Embryonic facial prominence (tissue), 1 donor: ENCODE results near the gene SHC2.
"Not testable (repeated sequence)": the region's sequence is repeated elsewhere in the genome, so short reads cannot be mapped to it uniquely, and the experiment has no call there.

Experiments used
- DNase-seq: peaks from one replicate; pipeline ENCODE4 v3.0.0-alpha.2; 2016; ENCODE audit errors: extremely low spot score

The SHC2 gene

GRCh38 chr19:389935-390289 is 70.9 kb downstream of the SHC2 start:
- no peak for DNase-seq

DNA sequence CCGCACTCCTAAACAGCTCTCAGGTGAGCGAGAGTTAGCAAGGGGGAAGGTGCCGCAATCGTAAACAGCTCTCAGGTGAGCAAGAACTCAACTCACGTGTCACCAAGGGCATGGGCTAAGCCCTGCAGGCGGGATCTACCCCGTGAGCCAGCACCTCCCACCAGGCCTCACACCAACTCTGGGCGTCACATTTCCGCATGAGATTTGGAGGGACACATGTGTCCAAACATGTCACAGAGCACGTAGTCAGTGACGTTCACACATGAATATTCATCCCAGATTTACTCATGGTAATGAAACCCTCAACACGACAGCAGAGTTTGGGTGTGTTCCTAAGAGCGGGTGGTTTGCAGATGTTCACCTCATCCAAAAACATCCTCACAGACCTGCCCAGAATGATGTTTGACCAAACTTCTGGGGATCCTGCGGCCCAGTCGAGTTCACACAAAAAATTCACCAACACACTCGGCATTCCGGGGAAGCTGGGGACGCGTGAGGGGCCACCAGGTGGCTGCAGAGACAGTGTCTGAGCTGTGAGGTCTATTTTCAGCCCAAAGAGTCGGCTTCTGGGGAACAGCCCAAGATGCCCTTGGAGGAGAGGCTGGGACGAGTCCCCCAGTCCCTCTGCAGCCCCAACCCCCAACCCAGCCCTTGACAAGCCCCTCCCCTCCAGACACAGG is 71.4 kb downstream of the SHC2 start:
- no peak for DNase-seq

- no peak for DNase-seq
Observed at GRCh38 chr19:388691-389090, 72.1 kb downstream of the SHC2 start.

DNA sequence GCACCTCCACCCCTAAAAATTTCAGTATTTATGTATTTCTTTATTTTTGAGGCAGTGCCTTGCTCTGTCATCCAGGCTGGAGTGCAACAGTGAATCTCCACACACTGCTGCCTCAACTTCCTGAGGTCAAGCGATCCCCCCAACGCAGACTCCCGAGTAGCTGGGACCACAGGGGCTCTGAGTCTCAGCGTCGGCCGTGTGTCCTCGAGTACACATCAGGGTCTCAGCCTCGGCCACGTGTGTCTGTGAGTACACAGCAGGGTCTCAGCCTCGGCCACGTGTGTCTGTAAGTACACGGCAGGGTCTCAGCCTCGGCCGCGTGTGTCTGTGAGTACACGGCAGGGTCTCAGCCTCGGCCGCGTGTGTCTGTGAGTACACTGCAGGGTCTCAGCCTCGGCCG is 73.1 kb downstream of the SHC2 start:
- no peak for DNase-seq

DNA sequence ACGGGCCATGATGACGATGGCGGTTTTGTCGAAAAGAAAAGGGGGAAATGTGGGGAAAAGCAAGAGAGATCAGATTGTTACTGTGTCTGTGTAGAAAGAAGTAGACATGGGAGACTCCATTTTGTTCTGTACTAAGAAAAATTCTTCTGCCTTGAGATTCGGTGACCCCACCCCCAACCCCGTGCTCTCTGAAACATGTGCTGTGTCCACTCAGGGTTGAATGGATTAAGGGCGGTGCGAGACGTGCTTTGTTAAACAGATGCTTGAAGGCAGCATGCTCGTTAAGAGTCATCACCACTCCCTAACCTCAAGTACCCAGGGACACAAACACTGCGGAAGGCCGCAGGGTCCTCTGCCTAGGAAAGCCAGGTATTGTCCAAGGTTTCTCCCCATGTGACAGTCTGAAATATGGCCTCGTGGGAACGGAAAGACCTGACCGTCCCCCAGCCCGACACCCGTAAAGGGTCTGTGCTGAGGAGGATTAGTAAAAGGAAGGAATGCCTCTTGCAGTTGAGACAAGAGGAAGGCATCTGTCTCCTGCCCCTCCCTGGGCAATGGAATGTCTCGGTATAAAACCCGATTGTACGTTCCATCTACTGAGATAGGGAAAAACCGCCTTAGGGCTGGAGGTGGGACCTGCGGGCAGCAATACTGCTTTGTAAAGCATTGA is 74.1 kb downstream of the SHC2 start:
- DNase-seq = not testable (repeated sequence)

GRCh38 chr19:386189-386588 is 74.6 kb downstream of the SHC2 start:
- DNase-seq = not testable (repeated sequence)

GRCh38 chr19:384799-385169 is 76.0 kb downstream of the SHC2 start:
- DNase-seq = no peak

GRCh38 chr19:383922-384798 is 76.7 kb downstream of the SHC2 start:
- DNase-seq = no peak

- no peak for DNase-seq
Observed at GRCh38 chr19:383040-383439, 77.8 kb downstream of the SHC2 start.

DNA sequence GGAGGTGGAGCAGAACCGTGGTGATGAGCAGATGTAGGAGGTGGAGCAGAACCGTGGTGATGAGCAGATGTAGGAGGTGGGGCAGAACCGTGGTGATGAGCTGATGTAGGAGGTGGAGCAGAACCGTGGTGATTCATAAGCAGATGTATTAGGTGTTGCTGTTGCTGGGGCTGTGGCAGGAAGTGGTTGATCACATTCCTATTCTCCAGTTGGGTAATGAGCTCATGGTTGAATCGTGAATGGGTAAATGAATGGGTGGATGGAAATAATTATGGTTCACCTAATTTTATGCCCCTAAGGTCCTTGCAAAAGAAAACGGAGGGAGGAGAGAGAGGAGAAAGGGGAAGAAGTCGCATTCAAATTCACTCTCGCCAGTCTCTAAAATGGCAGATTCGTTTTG is 78.3 kb downstream of the SHC2 start:
- not testable (repeated sequence) for DNase-seq

DNA sequence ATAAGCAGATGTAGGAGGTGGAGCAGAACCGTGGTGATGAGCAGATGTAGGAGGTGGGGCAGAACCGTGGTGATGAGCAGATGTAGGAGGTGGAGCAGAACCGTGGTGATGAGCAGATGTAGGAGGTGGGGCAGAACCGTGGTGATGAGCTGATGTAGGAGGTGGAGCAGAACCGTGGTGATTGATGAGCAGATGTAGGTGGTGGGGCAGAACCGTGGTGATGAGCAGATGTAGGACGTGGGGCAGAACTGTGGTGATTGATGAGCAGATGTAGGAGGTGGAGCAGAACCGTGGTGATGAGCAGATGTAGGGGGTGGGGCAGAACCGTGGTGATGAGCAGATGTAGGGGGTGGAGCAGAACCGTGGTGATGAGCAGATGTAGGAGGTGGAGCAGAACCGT is 78.9 kb downstream of the SHC2 start:
- DNase-seq = not testable (repeated sequence)

- not testable (repeated sequence) for DNase-seq
Observed at GRCh38 chr19:380618-381219, 80.1 kb downstream of the SHC2 start.

DNA sequence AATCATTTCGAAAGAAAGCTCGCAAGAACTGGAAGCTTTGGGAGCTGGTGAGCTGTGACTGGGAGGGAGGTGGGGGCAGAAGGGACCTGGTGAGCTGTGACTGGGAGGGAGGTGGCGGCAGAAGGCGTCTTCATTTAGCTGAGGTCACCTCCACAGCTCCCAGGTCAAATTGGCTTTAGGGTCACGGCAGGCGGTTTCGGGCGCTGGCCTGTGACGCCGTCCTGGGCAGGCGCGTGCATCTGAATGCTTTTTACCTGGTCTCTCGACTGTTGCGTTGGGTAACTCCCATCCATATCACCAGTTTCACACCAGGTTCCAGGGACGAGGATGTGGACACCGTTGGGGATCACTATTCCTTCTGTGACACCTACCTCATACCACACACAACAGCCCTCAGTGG is 81.0 kb downstream of the SHC2 start:
- no peak for DNase-seq

DNA sequence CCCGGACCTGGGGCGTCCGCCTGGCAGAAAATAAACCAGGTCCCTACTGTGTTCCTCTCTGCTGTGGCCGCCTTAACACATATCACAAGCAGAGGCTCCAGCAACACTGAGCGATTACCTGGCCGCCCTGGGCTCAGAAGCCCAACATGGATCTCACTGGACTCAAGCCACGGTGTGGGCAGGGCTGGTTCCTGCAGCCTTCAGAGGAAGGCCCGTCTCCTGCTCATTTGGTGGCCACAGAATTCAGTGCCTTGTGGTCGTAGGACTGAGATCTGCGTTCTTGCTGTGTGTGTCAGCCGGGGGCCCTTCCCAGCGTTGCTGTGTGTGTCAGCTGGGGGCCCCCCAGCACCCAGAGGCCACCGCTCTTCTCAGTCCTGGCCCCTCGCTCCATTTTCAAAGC is 82.1 kb downstream of the SHC2 start:
- no peak for DNase-seq

- DNase-seq = no peak
Observed at GRCh38 chr19:377801-378581, 82.8 kb downstream of the SHC2 start.

DNA sequence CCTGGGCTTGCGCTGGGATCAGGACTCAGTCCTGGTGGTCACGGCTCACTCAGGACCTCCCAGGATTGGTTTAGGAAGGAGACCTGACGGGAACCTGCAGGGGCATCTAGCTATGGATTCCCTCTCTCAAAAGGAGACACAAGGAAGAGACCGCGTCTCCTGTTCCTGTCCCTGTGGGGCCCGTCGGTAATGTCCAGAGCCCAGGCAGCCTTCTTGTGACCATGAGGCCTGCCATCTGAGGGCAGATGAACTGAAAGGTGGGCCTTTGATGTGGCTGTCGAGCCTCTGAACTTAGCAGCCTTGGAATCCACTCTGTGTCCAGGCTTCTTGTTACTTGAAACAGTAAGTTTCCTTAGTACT is 84.7 kb downstream of the SHC2 start:
- no peak for DNase-seq

GRCh38 chr19:375395-376110 is 85.3 kb downstream of the SHC2 start:
- DNase-seq = no peak

- DNase-seq = no peak
Observed at GRCh38 chr19:374886-375235, 86.0 kb downstream of the SHC2 start.

DNA sequence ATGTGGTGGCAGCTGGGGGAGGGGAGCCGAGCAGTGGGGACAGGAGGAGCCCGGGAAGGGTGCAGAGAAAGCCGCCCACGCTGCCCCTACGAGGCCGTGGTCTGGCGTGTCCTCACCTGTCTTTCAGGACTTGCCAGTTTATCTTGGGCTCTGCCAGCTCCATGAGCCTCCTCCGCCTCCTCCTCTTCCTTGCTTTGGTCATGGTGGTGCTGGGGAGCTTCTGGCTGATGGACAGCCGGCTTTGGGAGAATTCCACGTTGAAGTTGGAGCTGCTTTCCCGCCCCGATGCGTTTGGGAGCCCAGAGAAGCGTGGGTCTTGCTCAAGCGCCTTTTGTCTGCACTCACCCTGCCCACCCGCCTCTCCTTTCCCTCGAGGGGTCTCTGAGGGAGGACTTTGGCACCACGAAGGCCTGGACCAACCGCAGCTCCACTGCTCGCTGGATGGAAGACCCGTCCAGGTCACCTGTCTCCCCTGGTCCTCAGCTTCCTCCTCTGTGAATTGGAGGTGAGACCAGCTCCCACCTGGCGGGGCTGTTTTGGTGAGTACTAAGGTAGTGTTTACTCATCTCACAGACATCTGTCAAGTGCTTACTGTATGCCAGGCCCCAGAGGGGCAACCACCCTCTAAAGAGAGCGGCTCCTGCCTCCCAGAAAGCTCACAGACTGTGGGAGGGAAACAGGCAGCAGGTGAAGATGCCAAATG is 86.5 kb downstream of the SHC2 start:
- no peak for DNase-seq

DNA sequence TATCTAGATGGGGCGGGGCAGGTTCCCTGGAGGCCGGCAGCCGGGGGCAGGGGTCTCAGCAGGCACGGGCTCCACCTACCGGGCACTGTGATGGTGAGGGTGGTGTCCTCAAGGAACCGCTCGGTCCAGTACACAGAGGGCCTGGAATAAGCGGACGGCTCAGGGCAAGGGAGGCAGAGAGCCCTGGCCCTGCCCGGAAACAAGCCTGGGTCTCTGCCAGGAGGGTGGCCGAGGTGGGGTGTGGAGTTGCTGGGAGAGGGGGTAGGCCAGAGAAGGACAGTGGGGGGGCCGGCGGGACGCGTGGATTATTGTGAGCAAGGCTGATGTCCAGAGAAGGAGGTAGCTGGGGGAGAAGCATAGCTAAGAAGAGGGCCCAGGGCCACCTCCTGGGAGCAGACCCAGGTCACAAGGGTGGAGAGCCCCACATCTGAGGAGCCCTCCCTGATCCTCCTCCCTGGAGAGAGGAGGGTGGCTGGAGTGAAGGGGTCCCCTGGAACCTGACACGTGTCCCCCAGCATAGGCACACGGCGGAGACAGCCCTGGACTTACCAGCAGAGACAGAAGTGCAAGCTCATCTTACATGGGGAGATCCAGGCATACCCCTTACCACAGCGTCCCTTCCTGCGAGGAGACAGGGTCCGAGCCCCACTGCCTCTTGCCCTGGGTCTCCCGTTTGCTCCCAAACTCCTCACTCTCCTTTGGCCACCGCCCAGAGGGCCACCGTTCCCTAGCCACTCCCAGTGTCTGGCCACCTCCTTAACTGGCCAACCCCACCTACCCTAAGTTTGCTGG is 87.2 kb downstream of the SHC2 start:
- DNase-seq = no peak
